ENCODE results near the gene MAP2K1. TPM values are rescaled to one million over a fixed set of nuclear protein-coding genes. Genes with fewer than 3 reads are reported as not detected.

Gene MAP2K1
- total RNA-seq, 1 experiment from 2014 or later, result 56.8 TPM

- H3K4me3 ChIP-seq (ENCODE audit: low read depth, low read length, poor library complexity, severe bottlenecking), result no peak overlapping the region
- no peak for TF ChIP-seq EZH2 (IDR thresholded peaks at IDR 0.05; ENCODE audit: borderline replicate concordance, low read depth, low read length, poor library complexity, severe bottlenecking)
- no peak for TF ChIP-seq CTCF (conservative IDR thresholded peaks at IDR 0.05; ENCODE audit: low read depth, low read length)
- H3K4me1 ChIP-seq (ENCODE audit: insufficient read depth, low read length, poor library complexity, severe bottlenecking), result peaks cover 62% of the 10 kb centered on the region
- H3K9me3 ChIP-seq (ENCODE audit: low read depth, low read length, poor library complexity, severe bottlenecking), result peaks cover under 1% of the 10 kb centered on the region
- H3K27ac ChIP-seq (ENCODE audit: low read depth, low read length, poor library complexity, severe bottlenecking), result no peak overlapping the region
- ChIA-PET POLR2A (ENCODE audit: low non-redundant PET) (no interaction called here), CTCF (no interaction called here)
- DNase-seq (ENCODE audit: low spot score), result no peak
- BruUV-seq (replicated peaks), result no TSS peak
- H3K27me3 ChIP-seq (replicated peaks; ENCODE audit: insufficient read depth, low read depth, low read length, poor library complexity), result no peaks in the 10 kb centered on the region
- H3K36me3 ChIP-seq (ENCODE audit: insufficient read depth, low read length, poor library complexity, severe bottlenecking), result no peaks in the 10 kb centered on the region
- intact Hi-C loops (cut with micrococcal nuclease; ENCODE audit: unreplicated experiment), result no loop called here
Observed at GRCh38 chr15:66408675-66409282, 22.1 kb downstream of the MAP2K1 start.

- H3K4me3 ChIP-seq (ENCODE audit: low read depth, low read length, poor library complexity, severe bottlenecking), result no peak overlapping the region
- intact Hi-C loops (cut with micrococcal nuclease; ENCODE audit: unreplicated experiment), result no loop called here
- H3K9me3 ChIP-seq (ENCODE audit: low read depth, low read length, poor library complexity, severe bottlenecking), result peaks cover 6% of the 10 kb centered on the region
- H3K27me3 ChIP-seq (replicated peaks; ENCODE audit: insufficient read depth, low read depth, low read length, poor library complexity), result no peaks in the 10 kb centered on the region
- TF ChIP-seq CTCF (conservative IDR thresholded peaks at IDR 0.05; ENCODE audit: low read depth, low read length), result no peak
- no peak for TF ChIP-seq EZH2 (IDR thresholded peaks at IDR 0.05; ENCODE audit: borderline replicate concordance, low read depth, low read length, poor library complexity, severe bottlenecking)
- ChIA-PET CTCF (no interaction called here), POLR2A (ENCODE audit: low non-redundant PET) (no interaction called here)
- no TSS peak for BruUV-seq (replicated peaks)
- H3K27ac ChIP-seq (ENCODE audit: low read depth, low read length, poor library complexity, severe bottlenecking), result peak overlapping the region; percentile 27
- no peak for DNase-seq (ENCODE audit: low spot score)
- H3K36me3 ChIP-seq (ENCODE audit: insufficient read depth, low read length, poor library complexity, severe bottlenecking), result no peaks in the 10 kb centered on the region
- peaks cover 53% of the 10 kb centered on the region for H3K4me1 ChIP-seq (ENCODE audit: insufficient read depth, low read length, poor library complexity, severe bottlenecking)
Observed at GRCh38 chr15:66409565-66410108, 22.9 kb downstream of the MAP2K1 start.

GRCh38 chr15:66411190-66411589, 24.5 kb downstream of the MAP2K1 start:
- no TSS peak for BruUV-seq (replicated peaks)
- ChIA-PET CTCF (no interaction called here), POLR2A (ENCODE audit: low non-redundant PET) (no interaction called here)
- intact Hi-C loops (cut with micrococcal nuclease; ENCODE audit: unreplicated experiment), result no loop called here
- no peaks in the 10 kb centered on the region for H3K36me3 ChIP-seq (ENCODE audit: insufficient read depth, low read length, poor library complexity, severe bottlenecking)
- H3K27ac ChIP-seq (ENCODE audit: low read depth, low read length, poor library complexity, severe bottlenecking), result peak overlapping the region; percentile 27
- DNase-seq (ENCODE audit: low spot score), result peak; percentile 32
- H3K27me3 ChIP-seq (replicated peaks; ENCODE audit: insufficient read depth, low read depth, low read length, poor library complexity), result no peaks in the 10 kb centered on the region
- peaks cover 6% of the 10 kb centered on the region for H3K9me3 ChIP-seq (ENCODE audit: low read depth, low read length, poor library complexity, severe bottlenecking)
- peaks cover 39% of the 10 kb centered on the region for H3K4me1 ChIP-seq (ENCODE audit: insufficient read depth, low read length, poor library complexity, severe bottlenecking)
- TF ChIP-seq EZH2 (IDR thresholded peaks at IDR 0.05; ENCODE audit: borderline replicate concordance, low read depth, low read length, poor library complexity, severe bottlenecking) (no peak), CTCF (conservative IDR thresholded peaks at IDR 0.05; ENCODE audit: low read depth, low read length) (no peak)
- H3K4me3 ChIP-seq (ENCODE audit: low read depth, low read length, poor library complexity, severe bottlenecking), result no peak overlapping the region

Data from A673 (cell line).